T-helper 2 cell (primary cell): ENCODE results near the gene TBC1D16.

ENCODE experiments used
- DNase-seq, 5 experiments: peaks; one replicate each; pipeline versions ENCODE4 v3.0.0 to v3.0.0-alpha.2; 2012 to 2022
- total RNA-seq, 2 donors: gene quantifications; one replicate each; lab custom pipeline; 2026; lab: John Stamatoyannopoulos, UW

The TBC1D16 gene, protein sequence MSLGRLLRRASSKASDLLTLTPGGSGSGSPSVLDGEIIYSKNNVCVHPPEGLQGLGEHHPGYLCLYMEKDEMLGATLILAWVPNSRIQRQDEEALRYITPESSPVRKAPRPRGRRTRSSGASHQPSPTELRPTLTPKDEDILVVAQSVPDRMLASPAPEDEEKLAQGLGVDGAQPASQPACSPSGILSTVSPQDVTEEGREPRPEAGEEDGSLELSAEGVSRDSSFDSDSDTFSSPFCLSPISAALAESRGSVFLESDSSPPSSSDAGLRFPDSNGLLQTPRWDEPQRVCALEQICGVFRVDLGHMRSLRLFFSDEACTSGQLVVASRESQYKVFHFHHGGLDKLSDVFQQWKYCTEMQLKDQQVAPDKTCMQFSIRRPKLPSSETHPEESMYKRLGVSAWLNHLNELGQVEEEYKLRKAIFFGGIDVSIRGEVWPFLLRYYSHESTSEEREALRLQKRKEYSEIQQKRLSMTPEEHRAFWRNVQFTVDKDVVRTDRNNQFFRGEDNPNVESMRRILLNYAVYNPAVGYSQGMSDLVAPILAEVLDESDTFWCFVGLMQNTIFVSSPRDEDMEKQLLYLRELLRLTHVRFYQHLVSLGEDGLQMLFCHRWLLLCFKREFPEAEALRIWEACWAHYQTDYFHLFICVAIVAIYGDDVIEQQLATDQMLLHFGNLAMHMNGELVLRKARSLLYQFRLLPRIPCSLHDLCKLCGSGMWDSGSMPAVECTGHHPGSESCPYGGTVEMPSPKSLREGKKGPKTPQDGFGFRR
- 4.2 to 5.3 reads per million in 2 donors for total RNA-seq

DNA sequence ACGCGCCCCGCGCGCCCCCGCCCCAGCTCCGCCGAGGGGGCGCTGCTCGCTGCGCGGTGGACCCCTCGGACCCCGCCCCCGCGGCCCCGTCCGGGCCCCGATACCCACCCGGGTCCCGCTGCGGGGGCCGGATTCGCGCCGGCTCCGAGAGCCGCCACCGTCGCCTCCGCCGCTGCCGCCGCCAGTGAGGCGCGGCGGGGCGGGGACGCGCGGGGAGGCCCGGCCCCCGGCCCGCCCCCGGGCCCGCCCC, at the start of gene TBC1D16:
TBC1D16 (minus strand) TSS at position 186 of the 250 bp plus-strand sequence. CDS start 22,325 bp downstream, outside the sequence.
- peak in 3 of 5 experiments; percentile 36 to 56 (median 41) for DNase-seq

DNA sequence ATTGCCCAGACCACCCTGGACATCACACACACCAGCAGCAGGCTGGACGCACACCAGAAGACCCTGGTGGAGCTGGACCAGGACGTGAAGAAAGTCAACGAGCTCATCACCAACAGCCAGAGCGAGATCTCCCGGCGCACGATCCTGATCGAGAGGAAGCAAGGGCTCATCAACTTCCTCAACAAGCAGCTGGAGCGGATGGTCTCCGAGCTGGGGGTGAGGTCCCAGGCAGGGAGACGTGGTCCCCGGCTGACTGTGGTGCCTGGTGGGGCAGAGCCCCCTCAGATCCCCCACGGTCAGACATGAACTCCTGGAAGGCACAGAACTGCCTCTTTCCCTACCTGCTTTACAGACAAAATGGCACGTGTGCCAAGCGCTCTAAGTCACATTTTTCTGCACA, 49.1 kb upstream of the TBC1D16 start:
- DNase-seq, result no peak

DNA sequence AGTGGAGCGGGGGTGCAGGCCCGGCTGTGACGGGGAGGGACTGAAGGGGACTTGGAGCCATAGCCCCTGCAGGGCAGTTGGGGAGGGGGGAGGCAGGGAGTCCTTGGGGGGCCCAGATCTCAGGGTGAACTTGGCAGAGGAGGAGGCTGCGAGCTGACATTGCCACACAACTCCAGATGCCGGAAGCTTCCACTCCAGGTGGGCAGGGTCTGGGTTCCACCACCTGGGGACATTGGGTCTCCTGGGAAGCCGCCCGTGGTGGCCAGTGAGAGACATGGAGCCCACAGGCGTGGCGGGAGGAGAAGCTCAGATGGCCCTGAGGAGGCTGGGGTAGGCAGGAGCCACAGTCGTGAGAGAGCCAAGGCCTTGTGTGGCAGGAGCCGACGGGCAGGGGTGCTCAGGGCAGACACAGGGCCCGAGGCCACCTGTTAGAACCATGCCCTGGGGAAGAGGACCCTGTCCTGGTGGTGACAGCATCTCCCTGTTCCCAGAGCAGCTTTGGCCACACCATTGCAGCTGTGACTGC, 47.5 kb upstream of the TBC1D16 start:
- no peak for DNase-seq

DNA sequence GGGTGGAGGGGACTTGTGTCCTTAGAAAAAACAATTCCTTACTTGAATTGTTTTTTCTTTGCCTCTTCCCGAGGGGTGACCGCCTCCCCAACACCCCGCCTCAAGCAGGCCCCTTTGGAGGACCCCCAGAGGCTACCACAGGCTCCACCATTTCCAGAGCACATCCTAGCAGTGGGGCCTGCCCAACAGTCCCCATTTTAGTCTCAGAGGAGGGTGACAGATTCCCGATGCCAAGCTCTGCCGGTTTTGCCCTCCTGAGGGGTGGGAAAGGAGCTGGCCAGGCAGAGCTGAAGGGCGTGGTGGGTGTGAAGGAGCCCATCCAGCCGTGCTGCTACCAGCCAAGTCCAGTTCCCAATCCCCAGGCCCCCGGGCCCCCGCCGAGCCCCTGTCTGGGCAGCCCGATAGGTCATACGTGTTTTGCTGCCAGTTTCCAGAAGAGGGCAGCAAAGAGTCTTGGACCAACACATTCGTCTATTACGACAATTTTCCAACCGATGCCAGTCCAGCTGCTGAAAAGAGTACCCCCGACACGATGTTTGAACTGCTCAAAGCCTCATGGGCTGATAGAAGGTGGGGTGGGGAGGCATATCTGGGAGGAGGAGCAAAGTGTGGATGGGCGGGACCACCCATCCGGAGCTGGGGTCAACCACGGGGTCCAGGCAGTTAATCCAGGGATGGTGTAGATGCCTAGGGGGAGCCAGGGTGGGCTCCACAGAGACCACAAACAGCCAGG, 46.9 kb upstream of the TBC1D16 start:
- peak in 4 of 5 experiments; percentile 20 to 72 (median 44) for DNase-seq

DNA sequence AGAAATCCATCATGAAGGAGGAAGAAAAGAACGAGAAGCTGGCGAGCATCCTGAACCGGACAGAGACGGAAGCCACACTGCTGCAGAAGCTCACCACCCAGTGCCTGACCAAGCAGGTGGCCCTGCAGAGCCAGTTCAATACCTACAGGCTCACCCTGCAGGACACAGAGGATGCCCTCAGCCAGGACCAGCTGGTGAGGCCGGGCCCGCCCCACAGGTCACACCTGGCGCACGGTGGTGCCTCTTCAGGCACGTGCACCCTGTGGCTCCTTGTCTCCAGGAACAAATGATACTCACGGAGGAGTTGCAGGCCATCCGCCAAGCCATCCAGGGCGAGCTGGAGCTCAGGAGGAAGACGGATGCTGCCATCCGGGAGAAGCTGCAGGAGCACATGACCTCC, 45.9 kb upstream of the TBC1D16 start:
- DNase-seq, result no peak

DNA sequence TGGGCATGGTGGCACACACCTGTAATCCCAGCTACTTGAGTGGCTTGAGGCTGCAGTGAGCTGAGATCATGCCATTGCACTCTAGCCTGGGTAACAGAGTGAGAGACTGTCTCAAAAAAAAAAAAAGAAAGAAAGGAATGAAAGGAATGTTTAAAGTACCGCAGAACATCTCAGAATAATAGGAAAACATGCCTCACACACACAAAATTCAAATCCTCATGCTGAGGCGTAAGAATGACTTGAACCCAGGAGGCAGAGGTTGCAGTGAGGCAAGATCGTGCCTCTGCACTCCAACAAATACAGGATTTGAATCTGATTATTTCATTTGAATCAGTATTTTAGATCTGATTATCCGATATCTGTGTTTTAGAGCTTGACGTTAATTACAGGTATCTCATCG, 44.4 kb upstream of the TBC1D16 start:
- no peak for DNase-seq

DNA sequence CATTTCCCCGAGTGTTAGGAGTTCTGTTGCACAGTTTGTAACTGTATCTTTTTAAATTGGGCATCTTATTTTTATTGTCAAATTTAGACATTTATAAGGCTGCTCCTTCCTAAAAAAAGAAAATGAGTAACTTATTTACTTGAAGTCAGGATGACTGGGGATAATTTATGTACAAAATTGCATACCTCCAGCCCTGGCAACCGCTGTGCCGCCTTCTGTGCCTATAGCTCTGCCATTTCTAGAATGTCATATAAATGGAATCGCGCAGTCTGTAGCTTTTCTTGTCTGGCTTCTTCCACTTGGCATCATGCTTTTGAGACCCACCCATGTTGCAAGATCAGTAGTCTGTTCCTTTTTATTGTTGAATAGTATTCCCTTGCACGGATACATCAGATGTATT, 36.7 kb upstream of the TBC1D16 start:
- no peak for DNase-seq

DNA sequence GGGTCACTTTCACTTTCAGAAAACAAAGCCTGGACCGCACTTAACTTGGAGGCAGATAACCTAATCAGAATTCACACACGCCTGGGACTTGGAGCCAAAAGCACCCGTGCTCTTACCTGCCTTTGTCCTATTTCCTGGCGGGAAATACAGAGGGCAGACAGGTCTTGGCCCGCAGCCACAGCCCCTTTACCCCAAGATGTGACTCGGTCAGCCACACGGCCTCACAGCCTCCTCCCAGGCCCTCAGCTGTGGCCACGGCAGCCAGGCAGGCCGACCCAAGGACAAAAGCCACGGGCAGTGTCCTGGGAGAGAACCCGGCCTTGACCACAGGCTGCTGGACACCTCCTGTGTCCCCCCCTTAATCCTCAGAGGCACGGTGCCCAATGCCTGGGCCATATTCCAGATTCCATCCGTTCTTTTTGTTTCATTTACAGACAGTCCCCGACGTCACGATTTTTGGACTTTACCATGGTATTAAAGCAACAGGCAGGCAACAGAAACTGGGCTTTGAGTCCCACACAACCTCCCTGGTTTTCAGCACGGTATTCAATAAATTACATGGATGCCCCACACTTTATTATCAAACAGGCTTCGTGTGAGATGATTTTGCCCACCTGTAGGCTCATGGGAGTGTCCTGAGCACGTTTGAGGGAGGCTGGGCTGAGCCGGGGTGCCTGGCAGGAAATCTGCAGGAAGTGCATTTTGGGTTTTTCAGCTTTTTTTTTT, 35.6 kb upstream of the TBC1D16 start:
- DNase-seq, result no peak

DNA sequence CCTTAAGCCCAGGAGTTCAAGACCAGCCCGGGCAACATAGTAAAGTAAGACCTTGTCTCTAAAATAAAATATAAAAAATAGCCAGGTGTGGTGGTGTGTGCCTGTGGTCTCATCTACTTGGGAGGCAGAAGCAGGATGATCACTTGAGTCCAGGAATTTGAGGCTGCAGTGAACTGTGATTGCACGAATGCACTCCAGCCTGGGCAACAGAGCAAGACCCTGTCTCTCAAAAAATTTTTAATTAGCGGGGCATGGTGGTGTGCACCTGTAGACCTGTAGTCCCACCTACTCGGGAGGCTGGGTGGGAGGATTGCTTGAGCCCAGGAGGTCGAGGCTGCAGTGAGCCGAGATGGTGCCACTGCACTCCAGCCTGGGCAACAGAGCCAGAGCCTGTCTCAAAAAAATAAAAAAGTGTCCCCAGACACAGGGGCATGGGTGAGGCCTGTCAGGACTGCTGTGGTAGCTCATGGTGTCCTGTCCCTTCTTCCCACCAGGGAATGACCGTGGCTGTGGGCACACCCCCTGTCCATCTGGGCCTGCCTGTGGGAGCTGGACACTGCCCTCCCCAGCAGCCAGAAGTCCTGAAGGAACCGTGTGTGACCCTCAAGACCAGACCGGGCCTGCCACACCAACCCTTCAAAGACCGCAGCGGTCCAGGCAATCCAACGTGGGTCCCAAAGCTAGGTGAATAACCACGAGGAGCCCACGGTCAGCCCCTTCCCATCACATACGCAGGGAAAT, 34.9 kb upstream of the TBC1D16 start:
- no peak for DNase-seq

DNA sequence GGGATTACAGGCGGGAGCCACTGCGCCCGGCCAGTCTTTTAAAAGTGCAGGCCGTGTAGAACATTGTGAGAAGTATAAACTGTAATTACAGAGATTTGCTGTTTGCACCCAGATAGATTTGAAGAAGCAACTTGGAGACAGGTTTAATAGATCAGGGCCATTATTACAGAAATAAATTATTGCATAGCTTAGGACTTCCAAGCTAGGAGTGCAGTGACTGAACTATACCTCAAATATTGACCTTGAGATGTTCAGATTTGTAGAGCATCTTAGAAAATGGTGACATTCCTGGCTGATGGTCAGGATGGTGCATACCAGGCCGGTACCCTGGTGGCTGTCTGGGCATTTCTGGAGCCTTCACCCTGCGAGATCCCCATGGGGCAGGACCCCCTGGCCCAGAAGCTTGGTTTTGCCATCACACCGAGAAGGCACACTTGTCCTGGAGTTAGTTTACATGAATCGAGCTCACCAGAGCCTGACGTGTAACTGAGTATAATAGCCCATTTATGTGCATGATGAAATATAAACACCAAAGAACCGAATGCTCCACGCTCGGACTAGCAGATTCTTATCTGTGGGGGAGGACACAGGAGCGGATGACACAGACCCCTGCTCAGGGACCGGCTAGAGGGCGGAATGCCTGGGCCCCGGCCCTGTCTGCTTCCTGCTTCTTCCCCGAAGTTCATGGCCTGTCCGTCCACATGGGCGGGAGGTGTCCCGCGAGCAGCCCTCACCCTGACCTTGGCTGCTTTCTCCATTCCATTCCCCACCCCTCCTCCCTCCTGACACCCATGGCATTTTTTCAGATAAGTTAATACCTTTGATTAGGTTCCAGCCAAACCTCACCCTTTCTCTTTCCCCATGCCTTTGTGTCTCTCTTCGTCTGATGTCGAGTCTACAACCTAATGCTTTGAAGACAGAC, 32.9 kb upstream of the TBC1D16 start:
- DNase-seq, result no peak

DNA sequence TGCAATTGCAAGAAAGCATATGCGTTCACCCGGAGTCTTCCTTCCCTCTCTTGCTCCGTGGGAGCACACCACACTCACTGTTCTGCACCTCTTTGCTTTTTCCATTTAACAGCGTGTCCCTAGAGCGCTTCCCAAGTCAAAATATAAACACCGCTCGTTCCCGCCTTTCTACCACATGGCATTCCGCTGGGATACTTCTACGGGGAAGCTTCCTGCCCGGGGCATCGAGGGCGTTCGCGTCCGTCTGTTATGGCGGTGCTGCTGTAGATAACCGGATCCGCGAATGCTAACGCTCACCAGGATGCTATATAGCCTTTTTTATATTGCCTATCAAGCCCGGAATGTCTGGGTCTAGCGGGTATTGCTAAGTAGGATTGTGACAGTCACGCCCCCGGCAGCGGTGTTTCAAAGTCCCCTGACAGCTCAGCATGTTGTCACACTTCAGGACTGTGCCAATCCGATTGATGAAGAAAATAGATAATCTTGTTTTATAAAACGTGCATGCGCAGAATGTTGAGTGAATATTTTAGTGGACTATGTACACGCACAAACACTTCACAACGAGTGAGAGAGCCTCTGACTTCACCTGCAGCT, 31.8 kb upstream of the TBC1D16 start:
- DNase-seq, result no peak

DNA sequence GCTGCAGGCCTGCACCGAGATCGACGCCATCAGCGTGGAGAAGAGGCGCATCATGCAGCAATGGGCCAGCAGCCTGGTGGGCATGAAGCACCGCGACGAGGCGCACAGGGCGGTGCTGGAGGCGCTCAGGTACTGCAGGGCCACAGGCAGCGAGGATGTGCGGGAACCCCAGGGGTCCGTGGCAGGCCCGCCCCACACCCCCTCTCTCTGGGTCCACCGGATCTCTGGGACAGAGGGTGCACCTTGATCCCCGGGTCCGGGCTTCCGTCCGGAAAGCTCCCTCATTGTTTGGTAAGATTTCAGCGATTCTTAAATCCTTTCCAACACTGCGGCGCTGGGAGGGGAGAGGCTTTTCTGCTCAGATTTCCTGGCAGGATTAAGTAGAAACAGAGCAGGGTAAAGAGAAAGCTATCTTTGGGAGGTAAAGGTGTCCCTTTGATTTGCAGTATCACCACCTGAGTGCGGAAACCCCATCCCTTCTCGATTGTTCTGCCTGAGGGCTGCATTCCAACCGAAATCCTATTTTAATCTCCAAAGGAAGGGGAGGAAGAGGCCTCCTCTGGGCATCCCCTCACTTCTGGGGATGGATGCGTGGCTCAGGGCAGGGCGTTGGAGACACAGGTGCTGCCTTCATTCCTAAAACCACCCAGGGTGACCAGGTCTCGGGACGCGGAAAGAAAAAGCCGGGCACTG, 30.0 kb upstream of the TBC1D16 start:
- DNase-seq, result no peak

DNA sequence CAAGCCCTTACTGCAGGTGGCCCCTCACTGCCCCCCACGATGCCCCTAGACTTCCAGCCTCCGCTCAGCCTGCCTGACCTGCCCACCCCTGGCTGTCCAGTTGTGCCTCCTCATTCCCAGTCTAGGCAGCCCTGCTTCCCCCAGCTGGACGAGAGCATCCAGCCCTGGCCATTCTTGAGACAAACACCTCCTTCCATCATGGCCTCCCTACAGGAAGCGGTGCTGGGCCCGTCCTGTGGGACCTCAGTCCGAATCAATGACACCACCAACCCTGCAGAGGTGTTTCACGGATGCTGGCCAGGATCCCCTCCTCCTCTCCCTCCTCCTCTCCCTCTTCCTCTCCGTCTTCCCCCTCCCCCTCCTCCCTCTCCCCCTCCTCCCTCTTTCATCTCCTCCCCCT, 29.0 kb upstream of the TBC1D16 start:
- DNase-seq, result no peak

DNA sequence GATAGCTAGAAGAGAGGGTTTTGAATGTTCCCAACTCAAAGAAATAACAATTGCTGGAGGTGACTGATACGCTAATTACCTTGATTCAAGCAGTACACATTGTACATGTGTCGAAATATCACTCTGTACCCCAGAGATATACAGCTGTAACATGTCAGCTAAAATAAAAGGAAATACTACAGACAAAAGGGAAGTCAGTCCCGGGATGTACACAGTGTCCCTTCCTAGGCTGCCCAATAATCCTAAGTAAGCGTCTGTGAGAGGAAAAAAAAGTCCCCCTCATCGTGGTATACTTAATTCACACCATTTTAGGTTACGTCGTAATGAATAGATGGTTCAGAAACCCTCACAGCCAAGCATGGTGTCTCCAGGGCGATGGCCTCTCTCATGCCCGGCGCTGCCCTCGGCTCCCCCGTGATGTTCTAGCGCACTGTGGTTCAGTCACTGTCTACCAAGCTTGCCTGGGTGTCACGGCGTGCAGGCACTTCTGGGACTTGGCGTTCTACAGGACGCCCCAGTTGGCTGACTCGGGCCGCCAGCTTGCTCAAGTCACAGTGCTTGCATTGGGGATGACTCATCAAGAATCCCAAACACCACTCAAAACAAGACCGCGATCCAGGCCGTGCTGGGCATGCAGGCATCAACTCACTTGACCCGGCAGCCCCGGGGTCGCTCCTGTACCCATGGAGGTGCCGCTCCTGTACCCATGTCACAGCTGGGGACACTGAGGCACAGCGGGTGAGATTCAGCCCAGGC, 28.3 kb upstream of the TBC1D16 start:
- DNase-seq, result no peak

DNA sequence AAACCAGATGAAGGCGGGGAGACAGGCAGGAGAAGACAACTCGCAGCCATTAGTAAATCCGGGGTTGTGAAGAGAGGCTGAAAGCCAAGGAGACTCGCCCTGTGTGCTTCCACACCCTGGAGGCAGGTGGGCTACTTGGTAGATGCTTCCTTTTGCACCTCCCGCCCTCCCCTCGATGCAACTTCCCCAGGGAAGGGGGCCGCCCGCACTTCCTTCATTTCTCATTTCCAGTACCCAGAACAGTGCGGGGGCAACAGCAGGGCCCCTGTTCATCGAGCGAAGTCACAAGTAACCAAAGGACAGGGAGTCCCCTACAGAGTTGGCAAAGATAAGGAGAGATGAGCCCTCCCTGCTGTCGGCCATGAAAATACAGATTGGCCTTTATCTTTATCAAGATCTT, 25.7 kb upstream of the TBC1D16 start:
- no peak for DNase-seq

DNA sequence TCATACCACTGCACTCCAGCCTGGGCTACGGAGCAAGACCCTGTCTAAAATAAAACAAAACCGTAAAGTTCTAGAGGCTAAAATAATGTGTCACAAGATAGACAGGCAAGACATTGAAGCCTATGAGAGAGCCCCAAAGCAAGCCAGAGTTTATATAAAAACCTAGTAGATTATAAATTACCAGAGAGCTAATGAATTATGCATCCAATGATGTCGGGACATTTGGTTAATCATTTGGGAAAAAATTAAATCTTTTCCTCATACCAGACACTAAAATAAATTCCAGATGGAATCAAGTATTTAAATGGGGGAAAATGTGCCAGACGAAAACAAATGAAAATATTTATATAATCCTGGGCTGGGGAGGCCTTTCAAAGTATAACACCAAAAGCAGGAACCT, 25.0 kb upstream of the TBC1D16 start:
- no peak for DNase-seq

DNA sequence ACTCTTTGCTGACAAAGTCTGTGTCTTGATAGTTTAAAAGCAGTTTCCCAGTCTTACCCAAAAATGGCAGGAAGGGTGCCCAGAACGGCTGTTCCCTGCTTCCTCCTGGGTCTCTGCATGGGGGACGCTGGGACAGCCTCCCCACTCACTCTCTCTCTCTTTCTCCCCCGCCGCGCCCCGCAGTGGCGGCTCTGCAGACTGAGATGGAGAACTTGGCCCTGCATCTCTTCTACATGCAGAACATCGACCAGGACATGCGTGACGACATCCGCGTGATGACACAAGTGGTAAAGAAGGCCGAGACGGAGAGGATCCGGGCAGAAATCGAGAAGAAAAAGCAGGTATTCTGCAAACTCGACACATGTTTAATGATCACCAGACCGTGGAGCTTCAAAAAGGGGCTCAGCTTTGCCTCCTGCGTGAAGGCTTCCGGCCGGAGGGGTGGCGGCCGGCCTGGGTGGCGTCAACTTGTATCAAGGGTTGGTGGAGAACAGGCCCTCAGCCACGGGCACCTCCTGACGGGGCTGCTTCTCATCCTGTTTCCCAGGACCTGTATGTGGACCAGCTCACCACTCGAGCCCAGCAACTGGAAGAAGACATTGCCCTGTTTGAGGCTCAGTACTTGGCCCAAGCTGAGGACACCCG, 22.8 kb upstream of the TBC1D16 start:
- DNase-seq, result no peak

DNA sequence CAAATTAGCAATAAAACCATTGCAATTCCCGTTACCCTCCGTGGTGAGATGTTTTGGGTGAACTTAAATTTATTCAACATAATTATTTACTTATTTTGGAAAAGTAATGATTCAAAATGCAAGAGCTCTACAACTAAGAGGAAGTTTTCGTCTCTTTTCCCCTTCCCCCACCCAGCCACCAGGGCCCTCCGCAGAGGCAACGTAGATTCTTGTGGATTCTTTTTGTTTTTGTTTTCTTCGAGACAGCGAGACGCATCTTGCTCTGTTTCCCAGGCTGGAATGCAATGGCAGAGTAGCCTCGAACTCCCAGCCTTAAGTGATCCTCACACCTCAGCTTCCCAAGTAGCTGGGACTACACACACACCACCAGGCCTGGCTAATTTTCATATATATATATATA, 19.9 kb upstream of the TBC1D16 start:
- DNase-seq, result no peak
